ENCODE results near the gene RFLNA.

The RFLNA gene

GRCh38 chr12:124283326-124283725 lies 11.6 kb upstream of the RFLNA start:
- DNase-seq (ENCODE audit: low spot score): no peak
- TF ChIP-seq CTCF (IDR thresholded peaks at IDR 0.05; ENCODE audit: extremely low read depth, missing control alignments): no peak

DNA sequence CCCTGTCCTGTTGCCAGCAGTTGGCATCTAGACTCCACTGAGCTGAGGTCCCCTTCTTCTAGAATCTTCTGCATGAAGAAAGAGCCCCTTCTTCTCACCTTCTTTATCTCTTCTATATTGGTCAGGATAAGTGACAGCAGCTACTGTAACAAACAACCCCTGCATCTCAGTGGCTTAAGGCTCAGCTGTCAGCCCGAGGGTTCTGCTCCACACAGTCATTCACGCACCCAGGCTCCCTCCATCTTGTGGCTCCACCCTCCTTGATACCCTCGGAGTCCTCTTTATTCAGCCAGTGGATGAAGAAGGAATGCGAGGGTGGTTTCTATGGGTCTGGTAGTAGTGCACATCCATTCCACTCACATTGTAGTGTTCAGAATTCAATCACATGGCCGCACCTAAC lies 10.5 kb upstream of the RFLNA start:
- TF ChIP-seq CTCF (IDR thresholded peaks at IDR 0.05; ENCODE audit: extremely low read depth, missing control alignments): no peak
- no peak for DNase-seq (ENCODE audit: low spot score)

GRCh38 chr12:124286414-124286813 lies 8.5 kb upstream of the RFLNA start:
- DNase-seq (ENCODE audit: low spot score): no peak

GRCh38 chr12:124286971-124287370 lies 7.9 kb upstream of the RFLNA start:
- DNase-seq (ENCODE audit: low spot score): no peak
- no peak for TF ChIP-seq CTCF (IDR thresholded peaks at IDR 0.05; ENCODE audit: extremely low read depth, missing control alignments)

More at GRCh38 chr12:124286414-124286813, 8.5 kb upstream of the RFLNA start:
- no peak for TF ChIP-seq CTCF (IDR thresholded peaks at IDR 0.05; ENCODE audit: extremely low read depth, missing control alignments)

DNA sequence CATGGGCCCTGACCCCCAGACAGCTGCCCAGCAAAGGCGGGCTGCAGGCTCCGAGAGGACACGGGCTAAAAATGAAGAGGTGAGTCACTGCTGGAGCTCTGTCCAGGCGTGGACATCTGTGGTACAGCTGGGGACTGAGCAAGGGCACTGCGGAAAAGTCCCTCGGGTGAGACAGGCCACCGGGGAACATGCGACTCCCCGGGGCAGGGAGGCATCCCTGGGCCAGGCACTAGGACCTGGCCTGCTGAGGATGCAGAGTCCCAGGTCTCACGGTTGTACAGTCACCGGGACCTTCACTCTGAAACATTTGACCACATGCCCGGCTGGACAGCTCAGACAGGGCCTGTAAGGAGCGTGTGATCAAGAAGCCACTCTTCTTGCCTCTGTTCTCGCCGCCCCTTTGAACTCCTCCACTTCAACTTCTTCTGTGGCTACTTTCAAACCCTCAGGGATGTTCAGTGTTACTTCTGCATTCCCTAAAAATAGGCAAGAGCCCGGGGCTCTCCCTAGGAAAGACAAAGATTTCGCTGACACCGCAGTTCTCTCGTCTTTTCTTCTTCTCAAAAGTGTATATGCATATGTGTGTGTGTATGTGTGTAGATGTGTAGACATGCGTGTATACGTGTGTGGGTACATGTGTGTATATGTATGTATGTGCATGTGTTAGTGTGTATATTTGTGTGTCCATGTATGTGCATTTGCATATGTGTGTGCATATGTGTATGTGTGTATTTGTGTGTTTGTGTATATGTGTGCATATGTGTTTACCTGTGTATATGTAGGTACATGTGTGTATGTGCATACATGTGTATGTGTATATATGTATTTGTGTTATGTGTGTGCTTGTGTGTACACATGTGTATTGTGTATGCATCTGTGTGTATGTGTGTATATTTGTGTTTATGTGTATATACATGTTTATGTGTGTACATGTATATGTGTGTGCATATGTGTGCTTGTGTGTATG lies 5.0 kb upstream of the RFLNA start:
- no peak for TF ChIP-seq CTCF (IDR thresholded peaks at IDR 0.05; ENCODE audit: extremely low read depth, missing control alignments)
- DNase-seq (ENCODE audit: low spot score): no peak

GRCh38 chr12:124292385-124292784 lies 2.5 kb upstream of the RFLNA start:
- TF ChIP-seq CTCF (IDR thresholded peaks at IDR 0.05; ENCODE audit: extremely low read depth, missing control alignments): no peak
- no peak for DNase-seq (ENCODE audit: low spot score)

DNA sequence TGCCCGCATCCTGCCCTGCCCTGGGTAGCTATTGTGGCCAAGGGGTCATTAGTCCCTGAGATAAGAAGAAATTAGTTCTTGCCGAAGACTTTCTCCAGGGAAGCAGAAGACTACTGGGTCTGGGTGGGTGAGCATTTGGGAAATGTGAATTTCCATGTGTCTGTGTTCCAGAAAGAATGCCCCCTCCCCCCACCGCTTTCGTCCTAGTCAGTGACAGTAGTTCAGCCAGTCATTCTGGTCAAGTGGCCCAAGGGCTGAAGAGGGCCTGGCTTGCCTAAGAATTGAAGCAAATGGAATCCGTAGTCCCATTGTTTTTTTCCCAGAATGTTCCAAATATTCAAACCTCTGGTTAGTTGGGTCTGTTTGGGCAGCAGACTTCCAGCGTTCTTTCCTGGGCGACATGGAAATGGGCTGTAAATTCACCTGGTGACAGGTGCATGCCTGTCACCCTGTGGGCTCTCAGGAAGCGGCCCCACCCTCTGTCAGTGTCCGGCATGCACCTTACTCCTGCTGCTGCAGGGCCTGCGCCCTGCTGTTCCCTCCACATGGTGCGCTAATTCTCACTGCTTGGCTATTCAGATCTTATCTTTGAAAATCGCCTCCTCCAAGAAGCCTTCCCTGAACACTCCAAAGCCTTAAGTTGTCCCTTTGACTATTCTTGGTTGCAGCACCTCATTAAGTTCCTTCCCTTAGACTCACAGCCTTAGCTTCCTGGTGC lies 1.4 kb upstream of the RFLNA start:
- DNase-seq (ENCODE audit: low spot score): no peak
- no peak for TF ChIP-seq CTCF (IDR thresholded peaks at IDR 0.05; ENCODE audit: extremely low read depth, missing control alignments)

Measured in GM20000 (cell line).